ENCODE results near the gene TAPBP. TPM values are rescaled to one million over a fixed set of nuclear protein-coding genes. Genes with fewer than 3 reads are reported as not detected.

The TAPBP gene
- total and polyA plus RNA-seq, 9 of the 15 experiments (the other 6 are each of a cell fraction or from before 2014, with no cell fraction given): 5.6 to 74.0 (median 22.3) TPM

- Histone ChIP-seq H3K79me2 (ENCODE audit: control insufficient read depth, insufficient read depth, low read length) (peaks cover 52% of the 10 kb centered on the region), H3K4me3 (peak overlapping the region; percentile 3; the same call in 1 of the 2 replicates), H3K36me3 (ENCODE audit: control insufficient read depth, insufficient read depth, low read length) (peaks cover 43% of the 10 kb centered on the region), H2AFZ (ENCODE audit: low read depth, low read length) (no peak overlapping the region), H3K9ac (ENCODE audit: insufficient read depth in 1 of 2, low read depth in 2 of 2, low read length in 2 of 2) (peak overlapping the region; percentile 55 to 95; a peak in 3 of 4 replicates), H3K27ac (ENCODE audit: extremely low read depth, low read depth, low read length) (peak overlapping the region; percentile 89), H3K4me1 (replicated peaks in 1 of 2; ENCODE audit: control insufficient read depth in 2 of 2, insufficient read depth in 2 of 2, low read length in 2 of 2) (peaks cover 50 to 64% of the 10 kb centered on the region in 2 experiments), H3K9me3 (replicated peaks; ENCODE audit: control insufficient read depth, insufficient read depth, low read depth, low read length) (no peaks in the 10 kb centered on the region), H4K20me1 (replicated peaks; ENCODE audit: control insufficient read depth, insufficient read depth, low read length) (0 out of 2 replicates have a peak, but pooled peaks cover 3% of the 10 kb centered on the region), H3K9me1 (ENCODE audit: control insufficient read depth, insufficient read depth, low read length) (peaks cover 3% of the 10 kb centered on the region), H3K4me2 (ENCODE audit: insufficient read depth, low read length) (peak overlapping the region; percentile 88), H3K27me3 (ENCODE audit: control insufficient read depth in 2 of 2, insufficient read depth in 2 of 2, low read length in 2 of 2) (no peaks in the 10 kb centered on the region)
- BruUV-seq (replicated peaks): no TSS peak
- FAIRE-seq: peak; percentile 19
- in situ Hi-C loops (cut with MboI): no loop called here
- 54% methylated on average over 32 of the region's 32 CpGs for WGBS (ENCODE audit: insufficient coverage, low coverage, missing lambda C conversion rate)
- no peak for ATAC-seq
- ChIA-PET CTCF (ENCODE audit: low intra/inter-chr PET ratio) (no interaction called here), POLR2A (interaction anchor here (0.5 to 1.2 kb wide), 6 partner anchors 8 to 1263 kb away, joined by 3 to 6 read pairs (median 3); no protein-coding TSS in a partner anchor)
- intact Hi-C loops (cut with micrococcal nuclease): no loop called here
- DNase-seq (ENCODE audit: extremely low read depth in 1 of 4, low spot score in 3 of 4): peak in 2 of 4 experiments; percentile 36 to 77
- TF ChIP-seq NKRF (IDR thresholded peaks at IDR 0.05; ENCODE audit: borderline replicate concordance) (no peak), GATA2 (CRISPR knock-in tag; IDR thresholded peaks at IDR 0.05) (peak; percentile 20; the same call in 1 of the 2 replicates), CREB1 (IDR thresholded peaks at IDR 0.05) (no peak), CREB1 (CRISPR knock-in tag; IDR thresholded peaks at IDR 0.05) (peak; percentile 48; the same call in 1 of the 2 replicates), FOSL1 (tag; conservative IDR thresholded peaks at IDR 0.05) (peak; percentile 82), SMARCE1 (IDR thresholded peaks at IDR 0.05) (peak; percentile 67), HDAC1 (IDR thresholded peaks at IDR 0.05) (no peak), E2F5 (CRISPR knock-in tag; IDR thresholded peaks at IDR 0.05) (0 out of 2 replicates have a peak, but pooled peaks have one; percentile 54), ELK3 (CRISPR knock-in tag; IDR thresholded peaks at IDR 0.05) (no peak), SP1 (CRISPR knock-in tag; IDR thresholded peaks at IDR 0.05) (peak; percentile 52; the same call in 1 of the 2 replicates), MAX (CRISPR knock-in tag; IDR thresholded peaks at IDR 0.05) (peak; percentile 37), ZNF511 (CRISPR knock-in tag; IDR thresholded peaks at IDR 0.05) (0 out of 2 replicates have a peak, but pooled peaks have one; percentile 16), FOXA3 (CRISPR knock-in tag; conservative IDR thresholded peaks at IDR 0.05 in 1 of 2, IDR thresholded peaks at IDR 0.05 in 1 of 2) (peak in 1 of 2 experiments; percentile 18; a peak in 1 of 4 replicates)
Measured at GRCh38 chr6:33320315-33321181, 6.7 kb upstream of the TAPBP start.

All from K562 (cell line).